BJ (cell line): ENCODE data around the gene CNIH1. TPM values are rescaled to one million over a fixed set of nuclear protein-coding genes. Genes with fewer than 3 reads are reported as not detected.
"Not testable (repeated sequence)": the region's sequence is repeated elsewhere in the genome, so short reads cannot be mapped to it uniquely, and the experiment has no call there.

ENCODE experiments used
- CTCF ChIA-PET: fragments of 350-600 bp; formaldehyde crosslinking; extraction: SDS; loops from one replicate; lab custom pipeline; 2021; ENCODE audit warnings: antibody characterized with exemption, inconsistent platforms; lab: Yijun Ruan, JAX
- POLR2A ChIA-PET: fragments of 300-600 bp; sonication (Branson Sonifier 250); formaldehyde crosslinking; extraction: SDS; loops from one replicate; lab custom pipeline; 2021; ENCODE audit warnings: antibody characterized with exemption; lab: Charles Lee
- DNase-seq: peaks from one replicate; pipeline ENCODE4 v3.0.0-alpha.2; 2011; ENCODE audit warnings: low read depth
- H3K27me3 ChIP-seq: 2 replicates; pipeline ENCODE4 v1.6.0; 2011; ENCODE audit warnings: low read length; ENCODE audit not compliant: control insufficient read depth, insufficient read depth
- H3K36me3 ChIP-seq: 2 replicates; pipeline ENCODE4 v1.5.1; 2011; ENCODE audit warnings: low read length; ENCODE audit not compliant: control insufficient read depth, insufficient read depth
- H3K4me3 ChIP-seq: 2 replicates; pipeline ENCODE4 v1.5.1; 2011; ENCODE audit warnings: low read depth, mild to moderate bottlenecking, control low read depth, low read length
- polyA plus RNA-seq: library from polyadenylated mRNA; depleted of rRNA; stranded (reverse); fragments of >200 nt; gene quantifications from 2 replicates; pipeline ENCODE4 v1.2.3, GENCODE V29; 2011
- TF ChIP-seq, protein P1 (sequence below): IDR thresholded peaks from 2 replicates; pipeline ENCODE4 v1.5.1; 2011; ENCODE audit warnings: low read depth, mild to moderate bottlenecking, control low read depth, inconsistent platforms, low read length, moderate library complexity; ENCODE audit not compliant: insufficient read depth

Gene CNIH1
- polyA plus RNA-seq, 1 experiment: 313 TPM

DNA sequence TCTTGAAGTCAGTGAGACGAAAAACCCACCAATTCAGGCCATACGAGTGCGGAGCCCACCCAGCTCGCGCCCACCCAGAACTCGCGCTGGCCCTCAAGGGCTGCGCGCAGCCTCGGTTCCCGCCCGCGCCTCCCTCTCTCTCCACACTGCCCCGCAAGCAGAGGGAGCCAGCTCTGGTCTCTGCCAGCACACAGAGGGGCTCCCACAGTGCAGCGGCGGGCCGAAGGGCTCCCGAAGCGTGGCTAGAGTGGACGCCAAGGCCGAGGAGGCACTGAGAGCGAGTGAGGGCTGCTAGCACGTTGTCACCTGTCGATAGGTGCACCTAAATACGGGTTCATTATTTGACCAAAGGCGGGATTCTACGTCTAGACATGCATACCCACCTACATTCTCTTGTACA is 46.6 kb downstream of the CNIH1 start:
- Histone ChIP-seq H3K27me3 (no peaks in the 10 kb centered on the region), H3K36me3 (no peaks in the 10 kb centered on the region), H3K4me3 (no peak overlapping the region)
- TF ChIP-seq, protein P1, sequence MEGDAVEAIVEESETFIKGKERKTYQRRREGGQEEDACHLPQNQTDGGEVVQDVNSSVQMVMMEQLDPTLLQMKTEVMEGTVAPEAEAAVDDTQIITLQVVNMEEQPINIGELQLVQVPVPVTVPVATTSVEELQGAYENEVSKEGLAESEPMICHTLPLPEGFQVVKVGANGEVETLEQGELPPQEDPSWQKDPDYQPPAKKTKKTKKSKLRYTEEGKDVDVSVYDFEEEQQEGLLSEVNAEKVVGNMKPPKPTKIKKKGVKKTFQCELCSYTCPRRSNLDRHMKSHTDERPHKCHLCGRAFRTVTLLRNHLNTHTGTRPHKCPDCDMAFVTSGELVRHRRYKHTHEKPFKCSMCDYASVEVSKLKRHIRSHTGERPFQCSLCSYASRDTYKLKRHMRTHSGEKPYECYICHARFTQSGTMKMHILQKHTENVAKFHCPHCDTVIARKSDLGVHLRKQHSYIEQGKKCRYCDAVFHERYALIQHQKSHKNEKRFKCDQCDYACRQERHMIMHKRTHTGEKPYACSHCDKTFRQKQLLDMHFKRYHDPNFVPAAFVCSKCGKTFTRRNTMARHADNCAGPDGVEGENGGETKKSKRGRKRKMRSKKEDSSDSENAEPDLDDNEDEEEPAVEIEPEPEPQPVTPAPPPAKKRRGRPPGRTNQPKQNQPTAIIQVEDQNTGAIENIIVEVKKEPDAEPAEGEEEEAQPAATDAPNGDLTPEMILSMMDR: no peak
- no peak for DNase-seq
- ChIA-PET CTCF (no interaction called here), POLR2A (no interaction called here)

DNA sequence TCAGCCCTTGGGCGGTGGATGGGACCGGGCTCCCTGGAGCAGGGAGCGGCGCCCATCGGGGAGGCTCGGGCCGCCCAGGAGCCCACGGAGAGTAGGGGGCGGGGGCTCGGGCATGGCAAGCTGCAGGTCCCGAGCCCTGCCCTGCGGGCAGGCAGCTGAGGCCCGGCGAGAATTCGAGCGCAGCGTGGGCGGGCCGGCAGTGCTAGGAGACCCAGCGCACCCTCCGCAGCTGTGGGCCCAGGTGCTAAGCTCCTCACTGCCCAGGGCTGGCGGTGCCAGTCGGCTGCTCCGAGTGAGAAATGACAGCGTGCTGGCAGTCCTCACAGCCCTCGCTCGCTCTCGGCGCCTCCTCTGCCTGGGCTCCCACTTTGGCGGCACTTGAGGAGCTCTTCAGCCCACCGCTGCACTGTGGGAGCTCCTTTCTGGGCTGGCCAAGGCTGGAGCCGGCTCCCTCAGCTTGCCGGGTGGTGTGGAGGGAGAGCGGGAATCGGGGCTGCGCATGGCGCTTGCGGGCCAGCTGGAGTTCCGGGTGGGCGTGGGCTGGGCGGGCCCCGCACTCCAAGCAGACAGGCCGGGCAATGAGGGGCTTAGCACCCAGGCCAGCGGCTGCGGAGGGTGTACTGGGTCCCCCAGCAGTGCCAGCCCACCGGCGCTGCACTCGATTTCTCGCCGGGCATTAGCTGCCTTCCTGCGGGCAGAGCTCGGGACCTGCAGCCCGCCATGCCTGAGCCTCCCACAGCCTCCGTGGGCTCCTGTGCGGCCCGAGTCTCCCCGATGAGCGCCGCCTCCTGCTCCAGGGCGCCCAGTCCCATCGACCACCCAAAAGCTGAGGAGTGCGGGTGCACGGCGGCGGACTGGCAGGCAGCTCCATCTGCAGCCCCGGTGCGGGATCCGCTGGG is 47.9 kb downstream of the CNIH1 start:
- DNase-seq, H3K27me3 ChIP-seq, H3K4me3 ChIP-seq, H3K36me3 ChIP-seq, POLR2A ChIA-PET: not testable (repeated sequence)
- CTCF ChIA-PET: interaction anchor here (0.8 to 1.2 kb wide), 2 partner anchors 10 to 26 kb away, joined by 3 to 5 read pairs; no protein-coding TSS in a partner anchor

DNA sequence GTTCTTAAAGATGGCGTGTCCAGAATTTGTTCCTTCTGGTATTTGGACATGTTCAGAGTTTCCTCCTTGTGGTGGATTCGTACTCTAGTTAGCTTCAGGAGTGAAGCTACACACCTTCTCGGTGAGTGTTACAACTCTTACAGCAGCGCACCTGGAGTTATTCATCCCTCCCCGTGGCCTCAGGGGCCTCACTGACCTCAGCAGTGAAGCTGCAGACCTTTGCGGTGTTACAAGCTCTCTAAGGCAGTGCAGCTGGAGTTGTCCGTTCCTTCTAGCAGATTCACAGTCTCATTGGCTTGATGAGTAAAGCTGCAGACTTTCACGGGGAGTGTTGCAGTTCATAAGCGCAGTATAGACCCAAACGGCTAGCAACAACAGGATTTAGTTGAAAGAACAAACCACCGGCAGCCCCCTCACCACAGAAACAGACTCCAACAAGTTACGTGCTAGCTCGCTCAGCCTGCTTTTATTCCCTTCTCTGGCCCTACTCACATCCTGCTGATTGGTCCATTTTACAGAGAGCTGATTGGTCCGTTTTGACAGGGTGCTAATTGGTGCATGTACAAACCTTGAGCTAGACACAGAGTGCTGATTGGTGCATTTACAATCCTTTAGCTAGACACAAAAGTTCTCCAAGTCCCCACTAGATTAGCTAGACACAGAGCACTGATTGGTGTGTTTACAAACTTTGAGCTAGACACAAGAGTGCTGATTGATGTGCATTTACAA is 48.9 kb downstream of the CNIH1 start:
- TF ChIP-seq, protein P1: no peak
- Histone ChIP-seq H3K36me3 (no peaks in the 10 kb centered on the region), H3K4me3 (no peak overlapping the region), H3K27me3 (peaks cover 5% of the 10 kb centered on the region)
- CTCF ChIA-PET: interaction anchor here (0.6 to 1.2 kb wide), 3 partner anchors 9 to 25 kb away, joined by 3 to 5 read pairs (median 3); no protein-coding TSS in a partner anchor
- DNase-seq: no peak
- POLR2A ChIA-PET: no interaction called here

DNA sequence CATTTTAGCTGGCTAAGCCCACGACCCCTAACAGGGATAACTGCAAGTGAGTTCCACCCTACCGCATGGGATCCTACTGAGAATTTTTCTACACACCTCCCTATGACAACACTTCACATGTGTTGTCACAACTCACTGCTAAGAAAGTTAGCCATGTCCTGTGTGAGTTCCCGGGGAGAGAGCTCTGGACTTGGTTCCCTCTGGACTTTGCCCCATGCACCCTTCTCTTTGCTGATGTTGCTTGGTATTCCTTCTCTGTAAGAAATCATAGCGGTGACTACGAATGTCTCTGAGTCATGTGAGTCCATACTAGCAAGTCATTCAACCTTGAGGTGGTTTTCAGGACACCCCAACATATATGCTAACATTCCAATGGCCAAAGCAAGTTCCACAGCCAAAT is 53.8 kb downstream of the CNIH1 start:
- Histone ChIP-seq H3K27me3 (peaks cover 15% of the 10 kb centered on the region), H3K36me3 (no peaks in the 10 kb centered on the region), H3K4me3 (no peak overlapping the region)
- ChIA-PET CTCF (interaction anchor here (1.7 kb wide), 1 partner anchor 8 kb away, joined by 4 read pairs; no protein-coding TSS in a partner anchor), POLR2A (no interaction called here)
- no peak for DNase-seq
- TF ChIP-seq, protein P1: no peak

DNA sequence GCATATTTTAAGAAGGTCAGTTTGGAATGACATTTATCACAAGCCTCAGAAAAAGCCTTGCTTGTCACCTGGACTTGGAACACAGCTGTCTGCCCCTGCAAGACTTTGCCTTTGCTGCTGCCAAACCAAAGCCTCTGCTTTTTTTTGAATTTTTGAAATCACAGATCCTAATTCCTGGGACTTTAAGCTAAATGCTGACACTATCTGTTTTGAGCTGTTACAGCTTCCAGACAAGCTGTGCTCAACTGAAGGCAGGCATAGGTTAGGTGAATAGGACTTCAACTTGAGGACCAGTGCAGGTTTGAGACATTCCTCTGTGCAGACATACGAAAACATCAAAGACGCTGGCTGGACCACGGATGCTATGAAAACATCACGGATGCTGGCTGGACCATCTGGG is 55.6 kb downstream of the CNIH1 start:
- TF ChIP-seq, protein P1: no peak
- H3K36me3 ChIP-seq: no peaks in the 10 kb centered on the region
- DNase-seq: no peak
- ChIA-PET POLR2A (interaction anchor here (0.6 kb wide), 1 partner anchor 11 kb away, joined by 3 read pairs; the partner anchor contains the start of gene CDKN3), CTCF (no interaction called here)
- H3K27me3 ChIP-seq: peaks cover 15% of the 10 kb centered on the region
- H3K4me3 ChIP-seq: no peak overlapping the region
